Mesendoderm (in vitro differentiated cells): ENCODE results near the gene MARK2.

Source experiments
- DNase-seq: peaks from one replicate; pipeline ENCODE4 v3.0.0; 2013
- H2AK5ac ChIP-seq: 2 replicates; pipeline ENCODE4 v1.6.1; 2013; ENCODE audit warnings: low read length, inconsistent platforms
- H2BK120ac ChIP-seq: 2 replicates; pipeline ENCODE4 v1.6.1; 2013; ENCODE audit warnings: low read depth, mild to moderate bottlenecking, low read length, moderate library complexity, mixed read lengths
- H2BK15ac ChIP-seq: replicated peaks from 2 replicates; pipeline ENCODE4 v1.6.1; 2013; ENCODE audit warnings: low read depth, mild to moderate bottlenecking, moderate library complexity
- H2BK5ac ChIP-seq: 2 replicates; pipeline ENCODE4 v1.6.1; 2013; ENCODE audit warnings: low read length, inconsistent platforms
- H3K18ac ChIP-seq: 2 replicates; pipeline ENCODE4 v1.6.1; 2013; ENCODE audit warnings: mild to moderate bottlenecking, low read length, mixed read lengths
- H3K23ac ChIP-seq: one replicate; pipeline ENCODE4 v1.6.1; 2013; ENCODE audit warnings: low read length
- H3K27ac ChIP-seq: 2 replicates; pipeline ENCODE4 v1.5.1; 2013; ENCODE audit warnings: low read depth, mild to moderate bottlenecking, inconsistent platforms, low read length, moderate library complexity
- H3K27me3 ChIP-seq: 2 replicates; pipeline ENCODE4 v1.6.1; 2013; ENCODE audit warnings: low read length, control low read depth, mild to moderate bottlenecking, inconsistent platforms; ENCODE audit not compliant: insufficient read depth, poor library complexity
- H3K36me3 ChIP-seq: 2 replicates; pipeline ENCODE4 v1.6.1; 2013; ENCODE audit warnings: low read length, inconsistent platforms; ENCODE audit not compliant: control insufficient read depth, insufficient read depth
- H3K4ac ChIP-seq: one replicate; pipeline ENCODE4 v1.6.1; 2013; ENCODE audit warnings: low read depth, mild to moderate bottlenecking, low read length, moderate library complexity
- H3K4me1 ChIP-seq: 2 replicates; pipeline ENCODE4 v1.6.1; 2013; ENCODE audit warnings: low read depth, low read length, inconsistent platforms; ENCODE audit not compliant: control insufficient read depth
- H3K4me2 ChIP-seq: 2 replicates; pipeline ENCODE4 v1.6.1; 2013; ENCODE audit warnings: low read length
- H3K4me3 ChIP-seq: 2 replicates; pipeline ENCODE4 v1.5.1; 2013; ENCODE audit warnings: mild to moderate bottlenecking, low read length
- H3K56ac ChIP-seq: one replicate; pipeline ENCODE4 v1.6.1; 2013; ENCODE audit warnings: low read length
- H3K79me1 ChIP-seq: 2 replicates; pipeline ENCODE4 v1.6.1; 2013; ENCODE audit warnings: low read length, inconsistent platforms
- H3K79me2 ChIP-seq: 2 replicates; pipeline ENCODE4 v1.6.1; 2013; ENCODE audit warnings: mild to moderate bottlenecking, low read length; ENCODE audit not compliant: control insufficient read depth, insufficient read depth
- H3K9ac ChIP-seq: 2 replicates; pipeline ENCODE4 v1.6.1; 2013; ENCODE audit warnings: low read length, inconsistent platforms
- H4K5ac ChIP-seq: one replicate; pipeline ENCODE4 v1.6.1; 2013; ENCODE audit warnings: low read length
- H4K8ac ChIP-seq: one replicate; pipeline ENCODE4 v1.6.1; 2013; ENCODE audit warnings: low read depth, mild to moderate bottlenecking, control low read depth, low read length, moderate library complexity
- WGBS: extraction: QIAGEN DNeasy Blood & Tissue Kit; methylation state at CpG from one replicate; pipeline ENCODE4 v1.1.7; 2013; ENCODE audit warnings: low lambda C conversion rate, missing lambda C conversion rate; ENCODE audit not compliant: insufficient coverage; ENCODE audit errors: extremely low coverage; 5-methylcytosine and 5-hydroxymethylcytosine counted together

MARK2 gene

DNA sequence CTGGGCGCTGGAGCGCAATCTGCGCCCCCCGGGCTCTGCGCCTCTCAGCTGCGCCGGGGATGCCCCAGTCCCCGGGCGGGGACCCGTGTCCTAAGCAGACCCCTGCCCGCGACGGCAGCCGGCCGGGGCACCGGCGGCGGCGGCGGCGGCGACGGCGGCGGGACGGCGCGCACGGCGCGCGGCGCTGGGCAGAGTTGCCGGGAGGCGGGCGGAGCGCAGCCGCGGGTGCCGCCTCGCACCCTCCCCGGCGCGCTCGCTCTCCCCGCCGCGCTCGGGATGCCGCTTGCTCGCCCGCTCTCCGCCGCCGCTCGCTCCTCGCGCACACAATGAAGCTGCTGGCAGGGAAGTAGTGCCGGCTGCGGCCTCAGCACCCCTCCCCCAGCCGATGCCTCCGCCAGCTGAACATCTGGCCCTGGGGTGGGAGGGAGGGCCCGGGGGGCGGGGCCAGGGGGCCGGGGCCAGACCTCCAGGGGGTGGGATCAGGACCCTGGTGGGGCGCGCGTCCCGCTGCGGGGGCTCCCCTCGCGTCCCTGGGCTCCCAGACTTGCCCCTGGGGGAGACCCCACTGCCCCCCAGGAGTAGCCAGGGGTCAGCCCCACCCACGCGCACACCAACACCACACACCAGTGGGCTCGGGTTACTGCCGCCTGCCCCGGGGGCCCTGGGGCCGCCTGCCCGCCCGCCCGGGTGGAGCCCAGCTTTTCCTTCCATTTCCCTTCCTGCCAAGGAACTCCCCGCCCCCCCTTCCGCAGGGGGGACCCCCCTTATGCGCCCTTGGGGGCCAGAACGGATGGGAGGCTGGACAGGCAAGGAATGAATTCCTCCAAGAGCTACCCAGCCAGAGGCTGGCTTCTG, 78.2 kb downstream of the MARK2 start, which contains the start of gene RCOR2:
RCOR2 (minus strand) TSS at position 328 of the 855 bp plus-strand sequence. CDS start 708 bp downstream, outside the sequence.
- H3K56ac ChIP-seq: peak within 1 kb of the TSS; percentile 99
- H3K23ac ChIP-seq: peak within 1 kb of the TSS; percentile 97
- no peak within 1 kb of the TSS for H4K5ac ChIP-seq
- H3K4me3 ChIP-seq: peak within 1 kb of the TSS; percentile 95
- peak within 1 kb of the TSS; percentile 98 for H2AK5ac ChIP-seq
- H3K36me3 ChIP-seq: peaks cover 11% of the 10 kb centered on the region
- peak within 1 kb of the TSS; percentile 95 for H2BK120ac ChIP-seq
- H3K4ac ChIP-seq: peak within 1 kb of the TSS; percentile 96
- H3K9ac ChIP-seq: peak within 1 kb of the TSS; percentile 97
- H2BK5ac ChIP-seq: peak within 1 kb of the TSS; percentile 78
- peaks cover 17% of the 10 kb centered on the region for H3K4me1 ChIP-seq
- H3K79me2 ChIP-seq: peaks cover 19% of the 10 kb centered on the region
- peak within 1 kb of the TSS; percentile 100 for H3K27ac ChIP-seq
- H2BK15ac ChIP-seq: peak within 1 kb of the TSS; percentile 15
- DNase-seq: peak; percentile 95
- no CpG with 5 or more reads among the region's 85 CpGs for WGBS
- H4K8ac ChIP-seq: peak within 1 kb of the TSS; percentile 83
- H3K79me1 ChIP-seq: peaks cover 11% of the 10 kb centered on the region
- H3K4me2 ChIP-seq: peak within 1 kb of the TSS; percentile 100
- H3K18ac ChIP-seq: peak within 1 kb of the TSS; percentile 97
- no peaks in the 10 kb centered on the region for H3K27me3 ChIP-seq

DNA sequence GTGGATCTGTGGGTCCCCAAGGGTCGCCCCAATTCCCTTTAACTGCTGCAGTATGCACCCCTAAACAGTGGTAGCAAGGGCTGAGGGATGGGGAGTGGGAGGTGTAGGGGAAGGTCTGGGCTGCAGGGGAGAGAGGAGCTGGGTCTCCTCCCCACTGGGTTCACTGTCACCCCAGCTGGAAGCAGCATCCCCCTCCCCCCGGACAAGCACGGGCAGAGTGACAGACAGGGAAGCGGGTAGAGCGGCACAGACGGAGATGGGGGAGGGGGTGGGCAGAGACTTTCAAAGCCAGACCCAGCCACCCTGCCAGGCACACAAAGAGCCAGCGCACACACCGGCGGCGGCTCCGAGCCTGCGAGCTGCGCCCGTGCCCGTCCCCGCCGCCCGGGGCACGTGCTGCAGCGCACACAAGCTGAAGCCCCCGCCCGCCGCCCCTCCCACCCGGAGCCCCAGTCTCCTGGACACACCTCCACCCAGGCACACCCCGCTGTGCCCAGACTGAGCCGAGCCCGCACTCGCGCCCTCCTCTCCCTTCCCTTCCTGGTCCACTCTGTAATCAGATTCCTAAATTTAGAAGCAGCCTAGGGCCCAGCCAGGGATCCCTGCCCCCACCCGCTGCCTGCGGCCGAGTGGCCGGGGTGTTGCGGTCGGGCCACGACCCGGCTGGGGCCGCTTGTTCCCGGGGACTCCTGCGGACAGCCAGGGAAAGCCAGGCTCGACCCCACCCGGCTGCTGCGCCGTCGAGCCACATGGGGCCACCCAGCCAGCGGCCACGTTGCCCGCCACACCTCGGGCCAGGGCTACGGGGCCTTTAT, 79.0 kb downstream of the MARK2 start:
- peak; percentile 97 for DNase-seq
- no peak overlapping the region for H3K4me3 ChIP-seq

DNA sequence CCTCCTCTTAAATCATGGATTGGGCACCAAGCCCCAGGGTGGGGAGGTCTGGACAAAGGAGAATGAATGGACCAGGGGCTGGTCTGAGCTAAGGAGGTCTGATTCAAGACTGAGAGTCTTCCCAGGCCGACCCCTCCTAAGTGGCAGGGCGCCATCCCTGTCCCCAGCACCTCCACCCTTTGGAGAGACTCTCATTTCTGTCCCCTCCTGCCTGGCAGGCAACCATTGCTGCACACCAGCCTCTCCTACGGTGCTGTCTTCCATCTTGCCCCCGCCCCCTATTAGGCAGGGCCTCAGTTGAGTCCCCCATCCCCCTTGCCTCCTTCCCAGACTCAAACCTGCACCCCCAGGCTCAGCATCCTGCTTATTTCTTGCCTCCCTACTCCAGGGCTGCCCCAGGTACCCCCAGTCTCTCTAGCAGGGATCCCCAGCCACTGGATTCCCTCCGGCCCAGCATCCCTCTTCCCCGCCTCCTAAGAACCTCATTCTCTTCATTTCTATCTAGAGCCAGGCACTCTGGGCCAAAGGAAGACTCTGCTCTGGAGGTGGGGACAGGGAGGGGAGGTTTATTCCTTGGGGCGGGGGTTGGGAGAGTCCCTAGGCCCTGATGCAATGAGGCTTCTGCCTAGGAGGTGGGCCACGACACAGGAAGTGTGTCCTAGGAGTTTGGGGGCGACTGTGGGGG, 79.7 kb downstream of the MARK2 start:
- no peak overlapping the region for H2BK15ac ChIP-seq
- H3K36me3 ChIP-seq: peaks cover 7% of the 10 kb centered on the region
- peak overlapping the region; percentile 100 for H3K27ac ChIP-seq
- H2BK120ac ChIP-seq: peak overlapping the region; percentile 88
- H2BK5ac ChIP-seq: peak overlapping the region; percentile 98
- peak overlapping the region; percentile 44 for H4K8ac ChIP-seq
- peak; percentile 92 for DNase-seq
- peak overlapping the region; percentile 96 for H3K4ac ChIP-seq
- H3K79me2 ChIP-seq: peaks cover 19% of the 10 kb centered on the region
- no peak overlapping the region for H3K4me3 ChIP-seq
- peak overlapping the region; percentile 99 for H3K56ac ChIP-seq
- no peaks in the 10 kb centered on the region for H3K27me3 ChIP-seq
- no CpG with 5 or more reads among the region's 9 CpGs for WGBS
- H3K4me2 ChIP-seq: peak overlapping the region; percentile 59
- H3K79me1 ChIP-seq: peaks cover 11% of the 10 kb centered on the region
- peak overlapping the region; percentile 68 for H4K5ac ChIP-seq
- H3K18ac ChIP-seq: peak overlapping the region; percentile 97
- peak overlapping the region; percentile 7 for H2AK5ac ChIP-seq
- H3K9ac ChIP-seq: peak overlapping the region; percentile 93
- H3K4me1 ChIP-seq: peaks cover 17% of the 10 kb centered on the region
- peak overlapping the region; percentile 50 for H3K23ac ChIP-seq

More for the DNA sequence above, 79.0 kb downstream of the MARK2 start:
- Histone ChIP-seq H3K36me3 (peaks cover 7% of the 10 kb centered on the region), H3K18ac (peak overlapping the region; percentile 97), H3K27me3 (no peaks in the 10 kb centered on the region), H2AK5ac (peak overlapping the region; percentile 7), H3K4me2 (peak overlapping the region; percentile 59), H3K4ac (peak overlapping the region; percentile 96), H4K8ac (peak overlapping the region; percentile 83), H3K79me2 (peaks cover 19% of the 10 kb centered on the region), H3K79me1 (peaks cover 11% of the 10 kb centered on the region), H2BK5ac (peak overlapping the region; percentile 98), H2BK120ac (peak overlapping the region; percentile 95), H2BK15ac (peak overlapping the region; percentile 15), H3K23ac (peak overlapping the region; percentile 50), H3K4me1 (peaks cover 17% of the 10 kb centered on the region), H3K9ac (peak overlapping the region; percentile 93), H3K27ac (peak overlapping the region; percentile 100), H3K56ac (peak overlapping the region; percentile 99), H4K5ac (peak overlapping the region; percentile 68)
- no CpG with 5 or more reads among the region's 50 CpGs for WGBS

DNA sequence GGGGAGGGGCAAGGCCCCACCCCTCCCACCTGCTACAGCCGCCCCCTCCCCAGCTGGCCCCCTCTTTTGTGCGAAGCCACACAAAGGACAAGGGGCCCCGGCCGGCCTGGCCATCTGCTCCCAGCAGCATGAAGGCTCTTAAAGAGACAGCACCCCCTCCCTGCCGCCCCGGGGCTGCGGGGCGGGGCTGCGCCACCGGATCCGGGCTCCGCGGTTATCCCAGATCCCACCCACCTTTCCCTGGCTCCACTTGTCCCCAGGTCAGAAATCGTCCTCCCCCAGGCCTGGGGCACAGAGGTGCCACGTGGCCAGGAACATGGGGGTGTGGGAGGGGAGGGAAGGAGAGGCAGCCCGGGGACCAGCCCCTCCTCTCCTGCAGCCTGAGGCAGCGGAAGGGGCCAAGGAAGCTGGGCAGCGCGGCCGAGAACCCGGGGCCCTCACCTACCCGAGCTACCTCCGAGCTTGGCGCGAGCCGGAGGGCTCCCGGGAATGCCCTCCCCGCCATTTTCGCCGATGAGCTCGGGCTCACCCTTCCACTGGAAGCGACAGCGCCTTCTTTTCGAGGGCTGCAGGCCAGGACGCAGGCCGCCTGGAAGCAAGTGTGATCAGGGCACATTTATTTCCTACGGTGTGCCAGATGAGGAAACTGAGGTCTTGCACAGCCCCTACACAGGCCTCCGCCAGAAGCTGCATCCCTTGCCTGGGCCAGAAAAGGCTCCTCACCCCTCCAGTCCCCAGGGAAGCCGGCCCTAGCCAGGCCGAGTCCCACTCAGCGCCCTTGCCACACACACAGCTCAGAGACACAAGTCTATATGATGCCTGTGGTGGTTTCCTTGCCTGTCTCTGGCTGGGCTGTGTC, 80.6 kb downstream of the MARK2 start:
- no peak overlapping the region for H4K5ac ChIP-seq
- H3K56ac ChIP-seq: peak overlapping the region; percentile 99
- H2BK5ac ChIP-seq: peak overlapping the region; percentile 3
- H3K79me1 ChIP-seq: peaks cover 11% of the 10 kb centered on the region
- peak overlapping the region; percentile 96 for H3K4ac ChIP-seq
- H4K8ac ChIP-seq: peak overlapping the region; percentile 44
- no peaks in the 10 kb centered on the region for H3K36me3 ChIP-seq
- H2BK120ac ChIP-seq: peak overlapping the region; percentile 88
- peak; percentile 95 for DNase-seq
- H3K18ac ChIP-seq: peak overlapping the region; percentile 97
- H3K27me3 ChIP-seq: no peaks in the 10 kb centered on the region
- H3K27ac ChIP-seq: peak overlapping the region; percentile 100
- peaks cover 19% of the 10 kb centered on the region for H3K79me2 ChIP-seq
- peaks cover 17% of the 10 kb centered on the region for H3K4me1 ChIP-seq
- WGBS: no CpG with 5 or more reads among the region's 41 CpGs
- peak overlapping the region; percentile 61 for H3K23ac ChIP-seq
- H2AK5ac ChIP-seq: peak overlapping the region; percentile 13
- H3K4me3 ChIP-seq: no peak overlapping the region
- H3K4me2 ChIP-seq: peak overlapping the region; percentile 4
- H2BK15ac ChIP-seq: no peak overlapping the region
- H3K9ac ChIP-seq: peak overlapping the region; percentile 93
